GM11168 (cell line): Measurements from ENCODE around the gene HEPACAM2.

Source experiments
- in situ Hi-C: fragments of 300-500 bp; cut with MboI; formaldehyde crosslinking; loops from one replicate; pipeline ENCODE4 v1.12.0; 2022; ENCODE audit warnings: low sequenced_read_pairs; ENCODE audit not compliant: unreplicated experiment

Gene HEPACAM2

GRCh38 chr7:93205046-93205445 lies 21.2 kb downstream of the HEPACAM2 start:
- in situ Hi-C loops, result no loop called here

- in situ Hi-C loops, result no loop called here
Observed at GRCh38 chr7:93203496-93203895, 22.8 kb downstream of the HEPACAM2 start.

GRCh38 chr7:93202594-93203250 lies 23.5 kb downstream of the HEPACAM2 start:
- in situ Hi-C loops, result no loop called here

GRCh38 chr7:93198472-93198871 lies 27.8 kb downstream of the HEPACAM2 start:
- in situ Hi-C loops, result loop anchor here (10.0 kb wide), 1 partner anchor 1134 kb away; no protein-coding TSS in a partner anchor

GRCh38 chr7:93196336-93196735 lies 29.9 kb downstream of the HEPACAM2 start:
- in situ Hi-C loops, result loop anchor here (10.0 kb wide), 1 partner anchor 1132 kb away; no protein-coding TSS in a partner anchor

GRCh38 chr7:93194386-93194785 lies 31.9 kb downstream of the HEPACAM2 start:
- in situ Hi-C loops, result loop anchor here (10.0 kb wide), 1 partner anchor 1130 kb away; no protein-coding TSS in a partner anchor

GRCh38 chr7:93188870-93189634 lies 37.2 kb downstream of the HEPACAM2 start:
- in situ Hi-C loops, result no loop called here

- in situ Hi-C loops, result no loop called here
Observed at GRCh38 chr7:93185303-93186027, 40.8 kb downstream of the HEPACAM2 start.

GRCh38 chr7:93179173-93179572 lies 47.1 kb downstream of the HEPACAM2 start:
- in situ Hi-C loops, result no loop called here

- in situ Hi-C loops, result no loop called here
Observed at GRCh38 chr7:93178213-93178612, 48.1 kb downstream of the HEPACAM2 start.

- in situ Hi-C loops, result no loop called here
Observed at GRCh38 chr7:93176992-93177580, 49.2 kb downstream of the HEPACAM2 start.

- in situ Hi-C loops, result no loop called here
Observed at GRCh38 chr7:93175219-93175618, 51.0 kb downstream of the HEPACAM2 start.

- in situ Hi-C loops, result no loop called here
Observed at GRCh38 chr7:93172683-93173082, 53.6 kb downstream of the HEPACAM2 start.

- in situ Hi-C loops, result no loop called here
Observed at GRCh38 chr7:93171606-93172226, 54.6 kb downstream of the HEPACAM2 start.

- in situ Hi-C loops, result no loop called here
Observed at GRCh38 chr7:93165447-93165846, 60.8 kb downstream of the HEPACAM2 start.

GRCh38 chr7:93164766-93165165 lies 61.5 kb downstream of the HEPACAM2 start:
- in situ Hi-C loops, result no loop called here

- in situ Hi-C loops, result no loop called here
Observed at GRCh38 chr7:93161181-93161762, 65.0 kb downstream of the HEPACAM2 start.

- in situ Hi-C loops, result no loop called here
Observed at GRCh38 chr7:93160410-93160809, 65.9 kb downstream of the HEPACAM2 start.

- in situ Hi-C loops, result no loop called here
Observed at GRCh38 chr7:93159490-93159889, 66.8 kb downstream of the HEPACAM2 start.

GRCh38 chr7:93156884-93157283 lies 69.4 kb downstream of the HEPACAM2 start:
- in situ Hi-C loops, result no loop called here
